ENCODE results near the gene ENPP6.

ENPP6 gene

DNA sequence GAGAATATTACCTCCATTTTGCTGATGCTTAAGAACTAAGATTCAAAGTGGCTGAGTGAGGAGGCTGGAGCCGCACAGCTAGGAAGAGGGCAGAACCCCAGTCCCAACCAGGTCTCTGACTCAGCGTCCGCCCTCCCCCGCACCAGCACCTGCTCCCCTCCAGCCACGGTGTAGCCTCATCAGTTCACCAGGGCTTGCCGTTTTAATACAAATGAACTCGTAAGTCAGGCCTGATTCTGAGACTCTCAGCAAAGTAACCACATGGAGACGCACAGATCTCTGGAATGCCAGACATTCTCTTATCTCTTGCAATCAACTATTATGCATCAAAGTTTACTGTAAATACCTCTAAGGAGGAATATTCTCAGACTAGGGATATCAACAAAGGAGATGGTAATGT, 52.4 kb downstream of the ENPP6 start:
- Histone ChIP-seq H3K4me3 (ENCODE audit: low read length) (no peak overlapping the region), H3K4me2 (ENCODE audit: low read length) (0 out of 2 replicates have a peak overlapping the region, but pooled peaks have one; percentile 2)

DNA sequence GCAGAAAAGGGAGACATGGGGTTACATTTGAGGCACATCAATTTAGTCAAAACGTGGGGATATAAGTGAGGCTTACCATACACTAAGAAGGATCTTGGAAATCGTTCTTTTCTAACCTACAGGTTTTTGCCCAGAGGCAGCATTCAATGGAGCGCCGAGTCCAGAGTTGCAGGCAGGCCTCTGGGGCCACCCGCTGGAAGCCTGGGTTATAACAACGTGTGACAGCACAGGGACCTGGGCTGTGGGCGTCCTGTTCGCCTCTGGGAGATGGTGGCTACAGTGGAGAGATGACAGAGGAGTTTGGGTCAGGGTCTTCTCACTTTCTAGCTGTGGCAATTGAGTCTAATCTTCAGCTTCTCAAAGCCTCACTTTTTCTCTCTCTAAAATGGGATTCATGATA, 53.9 kb downstream of the ENPP6 start:
- no peaks in the 10 kb centered on the region for H3K9me3 ChIP-seq (ENCODE audit: insufficient read depth, low read length)
- H3K27me3 ChIP-seq (ENCODE audit: low read depth, low read length) = no peaks in the 10 kb centered on the region
- no peak overlapping the region for H2AFZ ChIP-seq (ENCODE audit: low read depth, low read length)
- H3K4me3 ChIP-seq (ENCODE audit: low read length) = no peak overlapping the region
- H4K20me1 ChIP-seq (ENCODE audit: insufficient read depth, low read length) = no peaks in the 10 kb centered on the region
- no peak overlapping the region for H3K4me2 ChIP-seq (ENCODE audit: low read length)
- no peak overlapping the region for H3K27ac ChIP-seq (ENCODE audit: low read length)
- no peaks in the 10 kb centered on the region for H3K79me2 ChIP-seq (ENCODE audit: low read length)
- no peaks in the 10 kb centered on the region for H3K36me3 ChIP-seq (replicated peaks; ENCODE audit: low read depth, low read length)
- H3K4me1 ChIP-seq (ENCODE audit: low read length) = peaks cover 19% of the 10 kb centered on the region
- H3K9ac ChIP-seq (ENCODE audit: low read length) = no peak overlapping the region
- TF ChIP-seq EZH2phosphoT487 (IDR thresholded peaks at IDR 0.05; ENCODE audit: low read depth) = no peak
- TF ChIP-seq, protein P1, sequence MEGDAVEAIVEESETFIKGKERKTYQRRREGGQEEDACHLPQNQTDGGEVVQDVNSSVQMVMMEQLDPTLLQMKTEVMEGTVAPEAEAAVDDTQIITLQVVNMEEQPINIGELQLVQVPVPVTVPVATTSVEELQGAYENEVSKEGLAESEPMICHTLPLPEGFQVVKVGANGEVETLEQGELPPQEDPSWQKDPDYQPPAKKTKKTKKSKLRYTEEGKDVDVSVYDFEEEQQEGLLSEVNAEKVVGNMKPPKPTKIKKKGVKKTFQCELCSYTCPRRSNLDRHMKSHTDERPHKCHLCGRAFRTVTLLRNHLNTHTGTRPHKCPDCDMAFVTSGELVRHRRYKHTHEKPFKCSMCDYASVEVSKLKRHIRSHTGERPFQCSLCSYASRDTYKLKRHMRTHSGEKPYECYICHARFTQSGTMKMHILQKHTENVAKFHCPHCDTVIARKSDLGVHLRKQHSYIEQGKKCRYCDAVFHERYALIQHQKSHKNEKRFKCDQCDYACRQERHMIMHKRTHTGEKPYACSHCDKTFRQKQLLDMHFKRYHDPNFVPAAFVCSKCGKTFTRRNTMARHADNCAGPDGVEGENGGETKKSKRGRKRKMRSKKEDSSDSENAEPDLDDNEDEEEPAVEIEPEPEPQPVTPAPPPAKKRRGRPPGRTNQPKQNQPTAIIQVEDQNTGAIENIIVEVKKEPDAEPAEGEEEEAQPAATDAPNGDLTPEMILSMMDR (IDR thresholded peaks at IDR 0.05; ENCODE audit: low read depth, low read length) = peak; percentile 45

More for the DNA sequence above, 52.4 kb downstream of the ENPP6 start:
- H2AFZ ChIP-seq (ENCODE audit: low read depth, low read length) = no peak overlapping the region
- H3K9ac ChIP-seq (ENCODE audit: low read length) = no peak overlapping the region
- no peak for TF ChIP-seq EZH2phosphoT487 (IDR thresholded peaks at IDR 0.05; ENCODE audit: low read depth)
- TF ChIP-seq, protein P1 (IDR thresholded peaks at IDR 0.05; ENCODE audit: low read depth, low read length) = no peak
- peaks cover 19% of the 10 kb centered on the region for H3K4me1 ChIP-seq (ENCODE audit: low read length)
- H3K27ac ChIP-seq (ENCODE audit: low read length) = no peak overlapping the region
- no peaks in the 10 kb centered on the region for H3K27me3 ChIP-seq (ENCODE audit: low read depth, low read length)
- no peaks in the 10 kb centered on the region for H3K79me2 ChIP-seq (ENCODE audit: low read length)
- no peaks in the 10 kb centered on the region for H4K20me1 ChIP-seq (ENCODE audit: insufficient read depth, low read length)
- no peaks in the 10 kb centered on the region for H3K9me3 ChIP-seq (ENCODE audit: insufficient read depth, low read length)
- H3K36me3 ChIP-seq (replicated peaks; ENCODE audit: low read depth, low read length) = no peaks in the 10 kb centered on the region

DNA sequence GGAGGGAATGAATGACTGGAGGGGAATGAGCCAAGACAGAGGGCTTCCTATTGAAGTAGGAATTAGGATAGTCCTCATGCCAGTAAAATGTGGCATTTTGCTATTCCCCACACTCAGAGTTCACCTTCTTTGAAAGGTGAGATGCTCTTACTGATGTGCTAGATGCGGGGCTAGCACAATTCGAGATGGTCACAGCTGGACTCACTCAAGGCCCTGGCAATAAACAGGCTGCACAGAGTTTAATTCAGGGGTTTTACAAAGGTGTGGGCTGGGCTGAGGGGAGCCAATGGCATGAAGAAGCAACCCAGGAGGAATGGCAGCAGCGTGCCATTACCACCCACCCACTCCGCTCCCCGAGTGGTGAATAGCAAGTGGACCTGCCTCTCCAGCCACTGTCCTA, 55.1 kb downstream of the ENPP6 start:
- no peaks in the 10 kb centered on the region for H3K79me2 ChIP-seq (ENCODE audit: low read length)
- TF ChIP-seq EZH2phosphoT487 (IDR thresholded peaks at IDR 0.05; ENCODE audit: low read depth) = no peak
- TF ChIP-seq, protein P1 (IDR thresholded peaks at IDR 0.05; ENCODE audit: low read depth, low read length) = no peak
- H3K36me3 ChIP-seq (replicated peaks; ENCODE audit: low read depth, low read length) = no peaks in the 10 kb centered on the region
- no peaks in the 10 kb centered on the region for H4K20me1 ChIP-seq (ENCODE audit: insufficient read depth, low read length)
- H3K4me1 ChIP-seq (ENCODE audit: low read length) = peaks cover 11% of the 10 kb centered on the region
- no peak overlapping the region for H3K9ac ChIP-seq (ENCODE audit: low read length)
- H2AFZ ChIP-seq (ENCODE audit: low read depth, low read length) = no peak overlapping the region
- no peaks in the 10 kb centered on the region for H3K9me3 ChIP-seq (ENCODE audit: insufficient read depth, low read length)
- no peaks in the 10 kb centered on the region for H3K27me3 ChIP-seq (ENCODE audit: low read depth, low read length)
- H3K4me3 ChIP-seq (ENCODE audit: low read length) = no peak overlapping the region
- H3K27ac ChIP-seq (ENCODE audit: low read length) = no peak overlapping the region
- no peak overlapping the region for H3K4me2 ChIP-seq (ENCODE audit: low read length)

DNA sequence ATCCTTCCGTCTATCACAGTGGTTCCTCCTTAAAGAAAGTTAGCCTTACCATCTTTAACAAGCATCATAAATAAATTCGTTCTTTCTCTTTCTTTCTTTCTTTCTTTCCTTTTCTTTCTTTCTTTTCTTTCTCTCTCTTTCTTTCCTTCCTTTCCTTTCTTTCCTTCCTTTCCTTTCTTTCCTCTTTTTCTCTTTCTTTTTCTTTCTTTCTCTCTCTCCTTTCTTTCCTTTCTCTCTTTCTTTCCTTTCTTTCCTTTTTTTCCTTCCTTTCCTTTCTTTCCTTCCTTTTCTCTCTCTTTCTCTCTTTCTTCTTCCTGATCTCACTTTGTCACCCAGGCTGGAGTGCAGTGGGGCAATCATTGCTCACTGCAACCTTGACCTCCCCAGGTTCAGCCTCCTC, 60.4 kb downstream of the ENPP6 start:
- Histone ChIP-seq H4K20me1 (ENCODE audit: insufficient read depth, low read length) (no peaks in the 10 kb centered on the region), H3K9ac (ENCODE audit: low read length) (no peak overlapping the region), H3K36me3 (replicated peaks; ENCODE audit: low read depth, low read length) (no peaks in the 10 kb centered on the region), H3K4me2 (ENCODE audit: low read length) (no peak overlapping the region), H3K27ac (ENCODE audit: low read length) (no peak overlapping the region), H2AFZ (ENCODE audit: low read depth, low read length) (no peak overlapping the region), H3K4me1 (ENCODE audit: low read length) (no peaks in the 10 kb centered on the region), H3K27me3 (ENCODE audit: low read depth, low read length) (no peaks in the 10 kb centered on the region), H3K9me3 (ENCODE audit: insufficient read depth, low read length) (no peaks in the 10 kb centered on the region), H3K4me3 (ENCODE audit: low read length) (no peak overlapping the region), H3K79me2 (ENCODE audit: low read length) (no peaks in the 10 kb centered on the region)
- TF ChIP-seq, protein P1 (IDR thresholded peaks at IDR 0.05; ENCODE audit: low read depth, low read length) = no peak
- TF ChIP-seq EZH2phosphoT487 (IDR thresholded peaks at IDR 0.05; ENCODE audit: low read depth) = no peak
